NCI-H82 (cell line): ENCODE results near the gene CERS5.
A peak's percentile ranks its signal among the peaks of the same experiment; 100 is the strongest.
"Not testable (repeated sequence)": the region's sequence is repeated elsewhere in the genome, so short reads cannot be mapped to it uniquely, and the experiment has no call there.

Source experiments
- DNase-seq: peaks from one replicate; lab custom pipeline; 2025; lab: John Stamatoyannopoulos, UW

CERS5 gene

DNA sequence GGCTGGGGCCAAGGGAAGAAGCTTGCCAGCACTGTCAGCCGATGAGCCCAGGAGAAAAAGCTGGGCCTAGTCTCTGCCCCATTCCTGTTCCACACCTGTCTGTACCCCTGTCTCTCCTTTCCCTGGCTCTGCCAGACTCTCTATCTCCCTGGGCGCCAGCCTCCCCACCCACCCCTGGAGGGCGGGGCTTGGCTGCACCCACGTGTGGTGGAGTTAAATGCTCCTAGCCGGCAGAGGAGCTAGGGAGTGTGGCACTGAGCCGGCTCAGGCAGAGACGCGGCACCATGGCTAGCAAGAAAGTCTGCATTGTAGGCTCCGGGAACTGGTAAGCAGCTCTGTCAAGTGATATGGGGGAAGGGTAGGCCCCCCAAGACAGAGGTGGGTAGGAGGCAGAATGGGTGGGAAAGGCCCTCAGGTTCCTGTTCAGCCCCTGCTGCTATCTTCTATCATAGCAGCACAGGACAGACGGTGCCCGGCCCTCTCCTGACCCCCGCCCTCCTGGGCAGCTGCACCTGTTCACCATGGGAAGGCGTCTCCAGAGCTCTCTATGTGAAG, 63.3 kb downstream of the CERS5 start, which contains the start of gene GPD1:
GPD1 (plus strand) TSS at position 242 of the 555 bp plus-strand sequence; CDS start at position 285, 43 bp downstream.
- DNase-seq = peak; percentile 92

DNA sequence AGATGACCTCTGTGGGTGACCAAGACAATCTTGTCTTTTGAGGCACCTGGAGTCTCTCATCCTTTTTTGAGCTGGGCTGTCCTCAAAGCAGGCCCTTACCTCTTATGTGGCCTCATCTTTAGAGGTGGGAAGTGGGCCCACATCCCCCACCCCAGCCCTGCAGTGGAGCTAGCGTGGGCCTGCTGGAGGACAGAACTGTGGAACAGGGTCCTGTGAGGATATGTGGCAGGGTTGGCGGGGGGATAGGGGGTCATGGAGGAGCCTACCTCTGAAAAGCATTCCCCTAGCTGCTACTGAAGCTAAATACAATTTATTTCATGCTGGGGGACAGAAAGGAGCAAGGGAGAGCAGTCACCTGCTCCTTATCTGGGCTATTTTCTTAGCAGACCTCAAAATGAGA, 63.8 kb downstream of the CERS5 start:
- DNase-seq = no peak

DNA sequence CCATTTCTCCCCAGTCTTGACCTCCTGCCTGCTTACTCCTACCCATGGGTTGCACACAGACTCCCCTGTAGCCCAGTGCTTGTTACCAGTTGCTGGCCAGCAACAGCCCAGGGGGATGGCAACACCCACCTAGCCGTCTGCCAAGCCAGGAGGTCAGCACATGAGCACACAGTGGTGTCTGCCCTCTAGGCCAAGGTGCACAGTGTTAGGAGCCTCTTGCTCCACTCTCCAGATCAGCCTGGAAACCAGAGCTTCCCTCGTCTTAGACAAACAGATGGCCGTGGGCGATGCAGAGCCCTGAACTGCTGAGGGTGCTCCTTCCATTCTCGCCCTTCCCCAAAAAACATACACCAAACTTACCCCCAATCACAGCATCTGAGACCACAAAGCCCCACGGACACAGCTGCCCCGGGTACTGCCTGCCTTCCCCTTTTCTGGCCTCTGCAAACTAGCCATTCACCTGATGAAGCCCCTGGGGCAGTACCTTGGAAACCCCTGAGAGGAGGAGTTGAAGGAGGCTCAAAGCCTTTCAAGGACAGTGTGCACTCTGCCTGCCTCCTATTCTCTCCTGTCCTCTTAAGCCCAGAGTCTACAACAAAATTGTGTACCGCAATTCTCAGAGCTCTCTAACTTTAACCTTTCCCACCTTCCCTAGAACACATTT, 64.4 kb downstream of the CERS5 start:
- DNase-seq = peak; percentile 32

DNA sequence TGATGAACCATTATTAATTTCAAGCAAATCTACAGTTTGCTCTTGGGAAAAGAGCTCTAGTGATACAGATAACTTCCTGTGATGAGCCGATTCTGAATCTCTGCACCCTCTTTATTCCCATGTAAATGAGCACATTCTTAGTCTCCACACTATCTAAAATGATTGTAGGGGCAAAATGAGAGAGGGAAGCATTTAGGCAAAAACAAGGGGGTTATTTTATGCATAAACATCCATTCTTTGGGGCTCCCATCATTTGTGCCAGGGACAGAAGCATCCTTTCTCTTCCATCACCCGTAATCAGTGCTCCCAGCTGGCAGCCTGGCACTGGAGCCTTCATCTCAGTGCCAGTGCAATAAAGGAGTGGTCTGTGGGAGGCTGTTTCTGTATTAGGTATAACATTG, 65.0 kb downstream of the CERS5 start:
- DNase-seq = no peak

DNA sequence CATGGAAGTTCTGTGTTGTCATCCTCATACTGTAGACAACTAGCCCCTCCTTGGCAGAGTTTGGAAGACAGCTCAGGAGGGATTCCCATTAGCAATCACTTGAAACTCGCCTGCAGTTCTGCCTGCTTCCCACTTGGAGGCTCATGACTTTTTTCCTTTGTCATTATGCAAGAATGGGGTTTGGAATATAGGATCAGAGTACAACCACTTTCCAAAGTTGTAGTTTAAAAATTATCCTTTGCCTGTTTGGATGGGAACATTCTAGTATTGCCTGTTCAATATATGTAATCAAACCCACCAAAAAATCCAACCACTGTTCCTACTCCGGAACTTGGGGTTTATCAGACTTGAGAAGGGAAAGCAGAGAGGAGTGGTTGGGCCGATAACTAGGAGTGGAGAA, 65.5 kb downstream of the CERS5 start:
- DNase-seq = peak; percentile 68

DNA sequence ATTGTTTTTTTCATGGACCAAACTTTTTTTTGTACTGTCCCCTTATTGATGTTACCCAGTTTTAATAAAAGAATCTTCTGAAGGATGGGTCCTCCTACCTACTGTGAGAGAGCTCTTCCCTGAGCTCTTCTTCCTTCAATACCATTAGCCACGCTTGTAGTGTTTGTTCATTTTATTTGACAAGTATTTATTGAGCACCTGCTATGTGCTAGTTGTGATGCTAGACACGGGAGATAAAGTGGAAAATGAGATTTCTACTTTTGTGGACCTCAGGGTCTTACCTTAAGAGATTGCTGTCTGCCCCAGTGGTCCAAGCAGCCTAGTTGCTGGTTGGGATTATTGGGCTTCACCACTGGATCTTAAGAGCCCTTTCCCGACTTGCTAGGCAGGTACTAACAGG, 66.6 kb downstream of the CERS5 start:
- DNase-seq = no peak

DNA sequence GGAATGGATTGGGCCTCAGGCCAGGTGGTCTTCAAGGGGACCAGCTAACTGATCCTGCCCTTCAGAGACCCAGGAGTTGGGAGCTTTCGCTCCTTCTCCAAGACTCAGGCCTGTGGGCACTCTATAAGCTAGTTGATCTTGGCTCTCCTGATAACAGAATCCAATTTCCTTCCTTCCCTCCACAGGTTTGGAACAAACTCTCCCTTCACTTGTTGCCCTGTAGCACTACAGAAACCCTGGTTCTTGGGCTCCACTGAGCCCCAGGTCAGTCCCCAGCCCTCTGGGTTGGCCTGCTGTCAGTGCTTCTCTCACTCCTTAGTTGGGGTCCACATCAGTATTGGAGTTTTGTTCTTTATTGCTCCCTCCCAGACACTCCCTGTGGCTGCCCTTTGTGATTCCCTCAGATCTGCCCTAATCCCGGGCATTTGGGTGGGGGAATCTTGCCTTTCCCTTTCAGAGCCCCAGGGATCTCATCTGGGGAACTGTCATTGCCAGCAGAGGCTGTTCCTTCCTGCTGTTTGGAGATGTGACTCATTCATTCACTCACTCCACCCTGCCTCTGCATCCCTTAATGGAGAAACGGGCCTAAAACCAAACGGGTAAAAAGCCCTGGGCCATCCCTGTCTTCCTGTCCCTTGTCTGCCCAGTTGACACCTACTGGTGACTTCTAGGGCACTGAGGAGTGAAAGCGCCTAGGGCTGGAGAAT, 67.7 kb downstream of the CERS5 start:
- DNase-seq = no peak

DNA sequence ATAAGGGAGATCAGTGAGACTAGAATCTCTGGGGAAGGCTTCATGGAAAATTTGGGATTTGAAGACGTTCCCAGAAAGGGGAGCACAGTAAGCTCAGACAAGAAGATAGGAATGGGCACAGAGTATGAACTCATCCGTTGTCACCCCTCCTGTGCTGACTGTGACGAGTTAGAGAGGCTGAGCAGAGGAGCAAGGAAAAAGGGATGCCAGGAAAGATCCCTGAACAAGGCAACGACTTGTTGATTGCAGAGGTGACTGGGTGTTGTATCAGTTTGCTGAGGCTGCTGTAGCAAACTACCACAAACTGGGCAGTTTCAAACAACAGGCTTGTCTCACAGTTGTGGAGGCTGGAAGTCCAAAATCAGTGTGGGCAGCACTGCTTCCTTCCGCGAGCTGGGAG, 69.2 kb downstream of the CERS5 start:
- DNase-seq = no peak

DNA sequence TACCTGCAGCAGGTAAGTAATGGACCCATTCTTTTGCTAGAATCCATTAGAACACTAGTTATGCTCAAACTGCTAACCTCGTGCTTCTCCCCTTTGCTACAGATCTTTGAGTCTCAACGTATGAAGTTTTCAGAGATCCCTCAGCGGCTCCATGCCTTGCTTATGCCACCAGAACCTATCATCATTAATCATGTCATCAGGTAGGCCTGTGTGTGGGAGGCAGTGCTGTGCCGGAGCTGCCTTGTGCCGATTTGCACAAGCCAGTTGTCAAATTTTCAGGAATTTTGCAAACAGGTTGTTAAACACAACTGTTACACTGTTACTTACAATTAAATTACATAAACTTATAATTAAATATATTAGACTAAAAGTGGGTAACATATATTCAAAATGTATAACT, 76.8 kb downstream of the CERS5 start:
- DNase-seq = no peak

DNA sequence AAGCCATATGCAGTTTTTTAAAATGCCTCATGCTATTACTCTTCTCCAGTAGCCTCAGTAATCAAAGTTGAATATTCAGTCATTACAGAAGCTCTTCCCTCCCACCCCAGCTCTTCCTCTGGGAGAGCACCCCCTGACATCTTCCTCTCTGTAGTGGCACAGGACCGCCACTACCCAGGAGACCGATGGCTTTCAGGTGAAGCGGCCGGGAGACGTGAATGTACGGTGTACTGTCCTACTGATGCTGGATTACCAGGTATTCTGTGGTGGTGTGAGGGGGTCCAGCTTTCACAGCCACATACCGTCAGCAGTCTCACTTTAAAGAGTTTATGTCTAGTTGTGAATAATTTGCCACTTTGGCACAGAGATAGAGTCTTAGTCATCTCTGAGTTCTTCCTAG, 77.4 kb downstream of the CERS5 start:
- no peak for DNase-seq

DNA sequence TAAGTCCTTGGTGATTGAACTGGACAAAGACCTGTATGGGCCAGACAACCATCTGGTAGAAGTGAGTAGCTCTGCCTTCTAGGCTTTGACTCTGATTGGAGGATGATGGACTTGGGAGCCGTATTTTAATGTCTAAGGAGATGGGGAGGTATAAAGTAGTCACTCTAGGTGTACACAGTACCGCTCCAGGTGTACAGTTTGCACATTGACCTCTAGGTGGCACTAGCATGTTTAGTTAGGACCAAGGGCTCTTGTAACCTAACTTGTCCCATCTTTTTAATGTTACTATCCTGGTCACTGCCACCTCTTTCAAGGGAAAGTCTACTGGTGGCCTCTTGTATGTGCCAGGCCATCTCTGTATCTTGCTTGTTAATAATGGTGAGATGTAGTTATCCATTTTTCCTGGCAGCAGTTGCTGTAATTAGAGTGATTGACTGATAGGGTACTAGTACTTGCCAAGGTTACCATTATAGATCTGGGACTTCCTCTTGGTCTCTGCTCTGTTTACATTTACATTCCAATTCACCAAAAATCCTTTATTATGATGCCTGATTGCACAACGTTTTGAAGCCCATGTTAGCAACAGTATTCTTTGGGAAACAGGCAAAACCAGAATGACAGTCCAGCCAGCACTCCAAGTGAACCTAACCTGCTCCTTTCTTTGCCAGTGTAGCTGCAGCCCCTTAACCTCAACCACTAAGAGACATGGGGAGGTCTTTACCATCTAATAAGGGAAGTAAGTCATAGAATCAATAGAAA, 78.4 kb downstream of the CERS5 start:
- peak; percentile 89 for DNase-seq

DNA sequence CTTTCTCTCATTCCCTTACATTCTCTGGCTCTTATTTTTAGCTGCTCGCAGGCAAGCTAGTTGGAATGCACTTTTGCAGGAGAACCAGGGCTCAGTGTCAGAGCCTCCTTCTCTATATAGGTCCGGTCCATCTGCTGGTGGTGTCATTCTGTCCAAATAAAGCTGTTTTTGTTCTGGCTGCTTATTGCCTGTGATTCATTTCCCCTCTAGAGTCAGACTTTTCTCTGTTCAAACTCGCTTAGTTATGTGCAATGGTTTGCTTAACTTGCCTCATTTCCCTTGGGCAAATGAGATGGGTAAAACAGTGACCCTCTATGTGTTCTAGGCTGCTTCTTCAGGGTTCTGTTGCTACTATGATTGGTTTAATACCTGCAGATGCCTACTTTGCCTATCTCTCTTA, 79.2 kb downstream of the CERS5 start:
- DNase-seq = no peak

DNA sequence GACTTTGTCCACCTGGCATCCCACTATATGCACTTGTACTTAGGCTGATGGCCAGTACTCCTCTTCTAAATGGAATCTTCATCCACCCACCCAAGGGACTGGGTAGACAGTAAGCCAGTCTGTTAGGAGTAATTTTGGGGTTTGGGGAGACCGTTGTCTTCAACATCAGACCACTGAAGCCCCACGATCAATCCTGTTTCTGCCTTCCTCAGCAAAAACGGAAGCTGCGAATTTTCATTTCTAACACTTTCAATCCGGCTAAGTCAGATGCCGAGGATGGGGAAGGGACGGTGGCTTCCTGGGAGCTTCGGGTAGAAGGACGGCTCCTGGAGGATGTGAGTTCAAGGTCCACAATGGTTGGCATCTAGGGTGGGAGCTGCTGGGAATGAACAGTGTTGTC, 80.0 kb downstream of the CERS5 start:
- DNase-seq = no peak

DNA sequence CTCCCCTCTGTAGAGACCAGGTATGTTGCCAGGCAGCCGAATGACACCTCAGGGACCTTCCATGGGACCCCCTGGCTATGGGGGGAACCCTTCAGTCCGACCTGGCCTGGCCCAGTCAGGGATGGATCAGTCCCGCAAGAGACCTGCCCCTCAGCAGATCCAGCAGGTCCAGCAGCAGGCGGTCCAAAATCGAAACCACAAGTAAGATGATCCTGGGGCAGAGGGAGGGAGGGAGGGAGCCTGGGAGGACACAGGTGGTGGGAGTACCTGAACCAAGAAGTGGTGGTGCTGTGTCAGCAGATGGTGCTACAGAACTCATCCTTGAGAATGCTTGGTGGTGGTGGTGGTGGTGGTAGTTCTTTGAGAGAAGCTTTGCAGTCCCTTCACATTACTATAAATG, 81.0 kb downstream of the CERS5 start:
- no peak for DNase-seq

DNA sequence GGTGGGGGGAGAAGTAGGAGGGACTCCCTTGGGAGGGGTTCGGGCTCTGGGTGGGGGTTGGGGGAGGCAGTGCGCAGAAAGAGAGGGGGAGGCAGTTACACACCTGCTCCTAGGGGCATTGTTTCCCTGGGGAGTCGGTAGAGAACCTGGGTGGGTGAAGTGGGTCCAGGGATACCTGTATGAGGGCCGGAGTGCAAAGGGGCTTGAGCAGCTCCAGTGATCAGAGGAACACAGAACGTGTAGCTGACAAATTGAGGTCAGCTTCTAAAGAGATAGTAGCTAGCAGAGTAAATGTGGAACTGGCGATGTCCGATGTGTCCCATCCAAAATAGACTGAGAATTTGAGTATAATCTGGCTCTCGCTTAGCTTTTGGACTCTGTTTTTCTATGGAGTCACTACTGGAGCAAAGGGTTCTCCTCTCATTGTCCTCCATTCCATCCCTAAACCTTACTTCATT, 81.5 kb downstream of the CERS5 start:
- DNase-seq = no peak

DNA sequence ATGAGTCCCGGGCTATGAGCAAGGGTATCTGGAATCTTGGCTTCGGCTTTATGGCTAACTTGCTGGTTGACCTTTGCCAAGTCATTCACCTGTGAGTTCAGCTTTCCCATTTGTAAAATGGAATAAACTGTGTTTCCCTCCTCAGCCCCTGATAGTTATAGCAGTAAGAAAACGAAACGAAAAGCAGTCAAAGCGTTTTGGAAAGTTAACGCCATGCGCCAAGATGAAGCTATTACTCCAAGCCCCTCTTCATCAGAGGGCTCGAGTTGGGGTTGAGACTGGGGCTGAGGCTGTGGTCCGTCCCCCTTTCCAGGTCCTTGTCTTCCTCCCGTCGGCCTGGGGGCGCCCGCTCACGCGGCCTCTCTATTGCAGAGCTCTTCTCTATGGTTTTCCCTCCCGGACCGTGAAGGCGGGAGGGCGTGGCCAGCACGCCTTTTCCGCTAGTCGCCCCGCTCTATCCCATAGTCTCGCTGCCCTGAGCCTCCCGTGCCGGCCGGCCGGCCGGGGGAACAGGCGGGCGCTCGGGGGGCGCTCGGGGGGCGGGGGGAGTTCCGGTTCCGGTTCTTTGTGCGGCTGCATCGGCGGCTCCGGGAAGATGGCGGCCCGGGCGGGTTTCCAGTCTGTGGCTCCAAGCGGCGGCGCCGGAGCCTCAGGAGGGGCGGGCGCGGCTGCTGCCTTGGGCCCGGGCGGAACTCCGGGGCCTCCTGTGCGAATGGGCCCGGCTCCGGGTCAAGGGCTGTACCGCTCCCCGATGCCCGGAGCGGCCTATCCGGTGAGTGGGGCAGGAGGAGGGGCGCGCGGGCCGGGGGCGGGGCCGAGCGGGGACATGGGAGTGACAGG, 82.2 kb downstream of the CERS5 start, which contains the start of gene SMARCD1:
SMARCD1 (plus strand) TSS at position 568 of the 840 bp plus-strand sequence; CDS start at position 596, 28 bp downstream.
- peak; percentile 99 for DNase-seq

DNA sequence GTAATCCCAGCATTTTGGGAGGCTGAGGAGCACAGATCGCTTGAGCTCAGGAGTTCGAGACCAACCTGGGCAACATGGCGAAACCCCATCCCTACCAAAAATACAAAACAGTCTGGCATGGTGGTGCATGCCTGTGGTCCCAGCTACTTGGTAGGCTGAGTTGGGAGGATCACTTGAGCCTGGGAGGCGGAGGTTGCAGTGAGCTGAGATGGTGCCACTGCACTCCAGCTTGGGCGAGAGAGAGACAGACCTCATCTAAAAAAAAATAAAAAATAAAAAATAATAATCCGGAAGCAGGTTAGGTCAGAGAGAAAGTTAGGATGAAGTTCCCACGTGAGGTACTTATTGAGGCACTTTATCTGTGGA, 82.8 kb downstream of the CERS5 start:
- DNase-seq = not testable (repeated sequence)

DNA sequence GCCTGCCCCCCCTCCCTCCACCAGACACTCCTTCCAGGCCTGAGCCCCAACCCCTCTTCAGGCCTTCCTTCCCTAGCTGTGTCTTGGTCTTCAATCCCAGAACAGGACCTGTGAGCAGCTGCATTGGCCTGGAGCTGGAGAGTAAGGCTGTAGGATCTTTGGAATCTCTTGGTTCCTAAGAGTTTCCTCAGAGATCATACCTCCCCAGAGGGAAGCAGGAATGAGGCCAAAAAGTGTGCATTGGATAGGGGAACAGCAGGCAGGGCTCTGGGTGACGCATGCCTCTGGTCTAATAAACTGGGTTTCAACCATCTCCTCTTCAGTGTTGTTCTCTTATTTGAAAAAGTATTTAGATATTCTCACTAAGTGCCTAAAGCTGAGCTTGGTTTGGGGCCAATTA, 83.9 kb downstream of the CERS5 start:
- no peak for DNase-seq

DNA sequence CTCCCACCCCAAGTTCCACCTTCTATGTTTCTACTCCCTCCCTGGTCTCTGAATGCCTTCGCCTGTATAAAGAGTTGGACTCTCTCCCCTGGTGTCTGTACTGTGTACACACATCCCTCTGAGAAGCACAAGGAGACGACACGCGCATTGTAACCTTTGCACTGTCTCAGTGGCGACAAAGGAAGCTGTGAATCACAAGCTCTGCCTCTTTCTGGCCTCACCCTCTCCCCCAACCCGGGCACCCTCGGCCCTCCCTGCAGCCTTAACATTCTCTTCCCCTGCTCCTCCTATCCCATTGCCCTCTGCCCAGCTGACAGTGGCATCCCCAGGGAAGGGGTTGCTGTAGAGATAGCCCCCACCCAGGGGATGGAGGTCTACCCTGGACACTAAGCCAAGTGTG, 84.5 kb downstream of the CERS5 start:
- DNase-seq = no peak

DNA sequence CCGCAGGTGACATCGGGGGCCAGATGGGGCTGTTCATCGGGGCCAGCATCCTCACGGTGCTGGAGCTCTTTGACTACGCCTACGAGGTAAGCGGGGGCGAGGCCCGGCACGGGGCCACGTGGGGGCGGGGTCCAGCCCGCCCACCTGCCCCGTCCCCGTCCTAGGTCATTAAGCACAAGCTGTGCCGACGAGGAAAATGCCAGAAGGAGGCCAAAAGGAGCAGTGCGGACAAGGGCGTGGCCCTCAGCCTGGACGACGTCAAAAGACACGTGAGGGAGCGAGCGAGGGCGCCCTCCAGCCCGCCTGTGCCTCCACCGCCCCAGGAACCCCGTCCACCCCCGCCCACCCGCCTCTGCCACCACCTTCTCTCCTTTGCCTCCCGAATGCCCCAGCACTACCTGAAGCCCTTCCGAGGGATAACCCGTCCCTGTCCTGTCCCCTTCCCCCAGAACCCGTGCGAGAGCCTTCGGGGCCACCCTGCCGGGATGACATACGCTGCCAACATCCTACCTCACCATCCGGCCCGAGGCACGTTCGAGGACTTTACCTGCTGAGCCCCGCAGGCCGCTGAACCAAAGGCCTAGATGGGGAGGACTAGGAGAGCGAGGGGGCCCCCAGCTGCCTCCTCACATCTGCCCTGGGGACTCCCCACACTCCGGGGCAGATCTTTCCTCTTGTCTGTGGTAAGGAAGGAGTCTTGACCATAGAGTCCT, 85.9 kb downstream of the CERS5 start:
- DNase-seq = no peak

DNA sequence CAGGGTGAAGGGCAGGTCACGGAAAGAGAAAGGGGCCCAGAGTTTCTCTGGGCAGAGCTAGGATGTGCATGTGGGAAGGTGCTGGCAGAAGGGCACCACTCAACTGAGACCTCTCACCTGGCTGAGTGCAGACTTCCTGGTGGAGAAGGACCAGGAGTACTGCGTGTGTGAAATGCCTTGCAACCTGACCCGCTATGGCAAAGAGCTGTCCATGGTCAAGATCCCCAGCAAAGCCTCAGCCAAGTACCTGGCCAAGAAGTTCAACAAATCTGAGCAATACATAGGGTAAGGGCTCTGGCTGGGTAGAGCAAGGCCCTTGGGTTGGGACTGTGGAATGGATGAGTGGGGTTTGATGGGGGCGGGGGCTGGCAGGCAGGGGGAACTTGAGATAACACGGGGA, 87.4 kb downstream of the CERS5 start:
- no peak for DNase-seq
